SJSA1 (cell line): ENCODE data around the gene TLCD1. TPM values are rescaled to one million over a fixed set of nuclear protein-coding genes. Genes with fewer than 3 reads are reported as not detected.

Experiments used
- DNase-seq, 2 experiments: peaks; one replicate each; pipeline ENCODE4 v3.0.0-alpha.2; 2015 to 2020; ENCODE audit warnings: low spot score in 2 of 2, low read depth in 1 of 2
- H3K27ac ChIP-seq: fragments of 250-450 bp; sonication (Bioruptor Pico); 2 replicates; pipeline ENCODE4 v1.5.1; 2020; ENCODE audit warnings: mild to moderate bottlenecking, moderate library complexity
- H3K27me3 ChIP-seq: fragments of 250-450 bp; sonication (Bioruptor Pico); replicated peaks from 2 replicates; pipeline ENCODE4 v1.5.1; 2020; ENCODE audit warnings: mild to moderate bottlenecking, moderate library complexity
- H3K36me3 ChIP-seq: fragments of 250-450 bp; sonication (Bioruptor Pico); 2 replicates; pipeline ENCODE4 v1.5.1; 2020; ENCODE audit warnings: mild to moderate bottlenecking
- H3K4me1 ChIP-seq: fragments of 250-450 bp; sonication (Bioruptor Pico); replicated peaks from 2 replicates; pipeline ENCODE4 v1.6.1; 2021; ENCODE audit warnings: mild to moderate bottlenecking
- H3K4me3 ChIP-seq: fragments of 250-450 bp; sonication (Bioruptor Pico); 2 replicates; pipeline ENCODE4 v1.5.1; 2020; ENCODE audit warnings: mild to moderate bottlenecking
- H3K9me3 ChIP-seq: fragments of 250-450 bp; sonication (Bioruptor Pico); replicated peaks from 2 replicates; pipeline ENCODE4 v1.5.1; 2020; ENCODE audit warnings: mild to moderate bottlenecking
- total RNA-seq: library from RNA; depleted of rRNA; stranded (reverse); fragments of >200 nt; shearing (Covaris generic); gene quantifications from 2 replicates; pipeline ENCODE4 v1.2.3, GENCODE V29; 2014

The TLCD1 gene
- total RNA-seq, 1 experiment from 2014 or later, result 1.6 TPM

GRCh38 chr17:28717578-28718332 is 8.3 kb downstream of the TLCD1 start, which contains the start of gene RAB34:
RAB34 (minus strand) TSS chr17:28717868; CDS start chr17:28717266, 602 bp downstream.
- no peaks in the 10 kb centered on the region for H3K27me3 ChIP-seq
- peak within 1 kb of the TSS; percentile 77 for H3K4me3 ChIP-seq
- H3K36me3 ChIP-seq, result peaks cover 78% of the 10 kb centered on the region
- H3K27ac ChIP-seq, result peak within 1 kb of the TSS; percentile 89
- H3K9me3 ChIP-seq, result no peaks in the 10 kb centered on the region
- peak; percentile 90 to 94 for DNase-seq
- H3K4me1 ChIP-seq, result peaks cover 39% of the 10 kb centered on the region

- peak; percentile 78 to 92 for DNase-seq
- Histone ChIP-seq H3K27ac (peak overlapping the region; percentile 89), H3K4me1 (peaks cover 38% of the 10 kb centered on the region), H3K4me3 (peak overlapping the region; percentile 77), H3K9me3 (no peaks in the 10 kb centered on the region), H3K36me3 (peaks cover 78% of the 10 kb centered on the region), H3K27me3 (no peaks in the 10 kb centered on the region)
These were observed 9.1 kb downstream of the TLCD1 start for GRCh38 chr17:28716740-28717577.

GRCh38 chr17:28715217-28715616 is 10.8 kb downstream of the TLCD1 start:
- no peak overlapping the region for H3K27ac ChIP-seq
- no peak for DNase-seq
- H3K27me3 ChIP-seq, result no peaks in the 10 kb centered on the region
- peaks cover 63% of the 10 kb centered on the region for H3K36me3 ChIP-seq
- no peaks in the 10 kb centered on the region for H3K9me3 ChIP-seq
- peaks cover 39% of the 10 kb centered on the region for H3K4me1 ChIP-seq
- H3K4me3 ChIP-seq, result peak overlapping the region; percentile 77; the same call in 1 of the 2 replicates

GRCh38 chr17:28714281-28714680 is 11.8 kb downstream of the TLCD1 start:
- no peak overlapping the region for H3K27ac ChIP-seq
- H3K4me3 ChIP-seq, result no peak overlapping the region
- H3K36me3 ChIP-seq, result peaks cover 68% of the 10 kb centered on the region
- no peaks in the 10 kb centered on the region for H3K9me3 ChIP-seq
- H3K27me3 ChIP-seq, result no peaks in the 10 kb centered on the region
- peaks cover 38% of the 10 kb centered on the region for H3K4me1 ChIP-seq
- no peak for DNase-seq

- Histone ChIP-seq H3K36me3 (peaks cover 77% of the 10 kb centered on the region), H3K9me3 (no peaks in the 10 kb centered on the region), H3K27me3 (no peaks in the 10 kb centered on the region), H3K4me1 (peaks cover 29% of the 10 kb centered on the region), H3K27ac (no peak overlapping the region), H3K4me3 (no peak overlapping the region)
- no peak for DNase-seq
These were observed 13.2 kb downstream of the TLCD1 start for GRCh38 chr17:28712705-28713415.

GRCh38 chr17:28712032-28712704 is 13.9 kb downstream of the TLCD1 start:
- Histone ChIP-seq H3K4me3 (no peak overlapping the region), H3K4me1 (peaks cover 29% of the 10 kb centered on the region), H3K27me3 (no peaks in the 10 kb centered on the region), H3K27ac (no peak overlapping the region), H3K36me3 (peaks cover 76% of the 10 kb centered on the region), H3K9me3 (no peaks in the 10 kb centered on the region)
- no peak for DNase-seq

GRCh38 chr17:28711723-28712031 is 14.4 kb downstream of the TLCD1 start, which contains the start of gene PROCA1:
PROCA1 (minus strand) TSS chr17:28711888; CDS start chr17:28711660, 228 bp downstream.
- peaks cover 29% of the 10 kb centered on the region for H3K4me1 ChIP-seq
- peak within 1 kb of the TSS; percentile 42 for H3K4me3 ChIP-seq
- no peak for DNase-seq
- peak within 1 kb of the TSS; percentile 66 for H3K27ac ChIP-seq
- peaks cover 71% of the 10 kb centered on the region for H3K36me3 ChIP-seq
- no peaks in the 10 kb centered on the region for H3K27me3 ChIP-seq
- no peaks in the 10 kb centered on the region for H3K9me3 ChIP-seq

GRCh38 chr17:28710861-28711722 is 14.9 kb downstream of the TLCD1 start:
- H3K4me1 ChIP-seq, result peaks cover 29% of the 10 kb centered on the region
- no peaks in the 10 kb centered on the region for H3K27me3 ChIP-seq
- peak overlapping the region; percentile 66 for H3K27ac ChIP-seq
- H3K4me3 ChIP-seq, result peak overlapping the region; percentile 42
- no peaks in the 10 kb centered on the region for H3K9me3 ChIP-seq
- DNase-seq, result peak; percentile 80 to 90
- peaks cover 69% of the 10 kb centered on the region for H3K36me3 ChIP-seq

GRCh38 chr17:28707339-28707720 is 18.7 kb downstream of the TLCD1 start:
- Histone ChIP-seq H3K36me3 (peaks cover 65% of the 10 kb centered on the region), H3K4me3 (no peak overlapping the region), H3K4me1 (peaks cover 8% of the 10 kb centered on the region), H3K27me3 (no peaks in the 10 kb centered on the region), H3K27ac (no peak overlapping the region), H3K9me3 (no peaks in the 10 kb centered on the region)
- no peak for DNase-seq

- no peak overlapping the region for H3K27ac ChIP-seq
- H3K27me3 ChIP-seq, result no peaks in the 10 kb centered on the region
- no peak overlapping the region for H3K4me3 ChIP-seq
- peaks cover 7% of the 10 kb centered on the region for H3K4me1 ChIP-seq
- H3K9me3 ChIP-seq, result no peaks in the 10 kb centered on the region
- H3K36me3 ChIP-seq, result peaks cover 67% of the 10 kb centered on the region
- DNase-seq, result no peak
These were observed 19.3 kb downstream of the TLCD1 start for GRCh38 chr17:28706471-28707338.

GRCh38 chr17:28705728-28706334 is 20.2 kb downstream of the TLCD1 start:
- no peaks in the 10 kb centered on the region for H3K9me3 ChIP-seq
- peaks cover 74% of the 10 kb centered on the region for H3K36me3 ChIP-seq
- no peak for DNase-seq
- no peaks in the 10 kb centered on the region for H3K4me1 ChIP-seq
- no peak overlapping the region for H3K27ac ChIP-seq
- H3K4me3 ChIP-seq, result no peak overlapping the region
- H3K27me3 ChIP-seq, result no peaks in the 10 kb centered on the region
